ENCODE results near the gene EYS. TPM values are rescaled to one million over a fixed set of nuclear protein-coding genes. Genes with fewer than 3 reads are reported as not detected.
"Not testable (repeated sequence)": the region's sequence is repeated elsewhere in the genome, so short reads cannot be mapped to it uniquely, and the experiment has no call there.

The EYS gene
- total RNA-seq, 1 donor from 2014 or later: not detected

DNA sequence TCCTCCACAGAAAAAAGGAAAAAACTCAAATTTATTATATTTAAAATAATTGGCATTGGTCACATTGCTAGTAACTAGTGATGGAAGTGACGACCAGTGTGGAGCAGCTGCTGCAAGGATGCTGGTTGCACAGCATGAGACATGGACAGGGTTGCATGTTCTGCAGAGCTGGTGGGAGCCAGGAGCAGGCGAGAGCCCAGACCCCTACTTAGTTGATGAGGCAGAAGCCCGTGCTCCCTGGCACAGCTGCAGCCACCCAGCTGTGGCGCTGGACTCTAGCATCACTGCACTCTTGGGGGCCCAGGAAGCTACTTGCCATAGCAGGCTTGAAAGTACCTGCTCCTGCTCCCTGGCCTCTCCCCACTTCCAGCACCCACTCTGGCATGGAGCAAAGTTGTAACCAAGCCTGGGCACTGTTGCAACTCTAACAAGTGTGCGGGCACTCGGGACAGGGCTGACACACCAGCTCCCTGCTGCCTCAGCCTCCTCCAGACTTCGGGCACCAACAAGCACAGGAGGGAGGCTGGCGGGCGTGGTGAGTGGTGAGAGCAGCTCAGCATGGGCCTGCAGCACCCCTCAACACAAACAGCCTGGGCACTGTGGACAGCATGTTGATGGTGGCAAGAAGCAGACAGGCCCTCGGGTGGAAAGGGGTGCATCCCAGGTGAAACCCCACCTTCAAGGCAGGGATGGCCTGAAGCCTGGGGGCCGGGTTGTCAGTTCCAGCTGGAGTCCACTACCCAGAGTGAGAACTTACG is 69.6 kb downstream of the EYS start:
- intact Hi-C loops (cut with micrococcal nuclease): no loop called here

DNA sequence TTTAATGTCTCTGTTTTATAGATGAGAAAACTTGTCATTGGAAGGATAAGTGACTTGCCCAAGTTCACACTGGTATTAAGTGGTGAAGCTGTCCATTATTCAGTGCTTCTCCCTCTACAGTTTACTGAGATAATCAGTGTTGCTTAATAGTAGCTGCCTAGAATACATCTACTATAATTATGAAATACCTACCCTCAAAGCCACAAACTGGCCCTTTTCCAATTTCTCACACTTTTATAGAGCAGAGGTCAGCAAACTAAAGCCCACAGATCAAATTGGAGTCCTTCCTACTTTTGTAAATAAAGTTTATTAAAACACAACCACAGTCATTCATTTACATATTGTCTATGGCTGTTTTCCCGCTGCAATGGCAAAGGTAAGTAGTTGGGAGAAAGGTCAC is 73.5 kb downstream of the EYS start:
- intact Hi-C loops (cut with micrococcal nuclease): no loop called here

DNA sequence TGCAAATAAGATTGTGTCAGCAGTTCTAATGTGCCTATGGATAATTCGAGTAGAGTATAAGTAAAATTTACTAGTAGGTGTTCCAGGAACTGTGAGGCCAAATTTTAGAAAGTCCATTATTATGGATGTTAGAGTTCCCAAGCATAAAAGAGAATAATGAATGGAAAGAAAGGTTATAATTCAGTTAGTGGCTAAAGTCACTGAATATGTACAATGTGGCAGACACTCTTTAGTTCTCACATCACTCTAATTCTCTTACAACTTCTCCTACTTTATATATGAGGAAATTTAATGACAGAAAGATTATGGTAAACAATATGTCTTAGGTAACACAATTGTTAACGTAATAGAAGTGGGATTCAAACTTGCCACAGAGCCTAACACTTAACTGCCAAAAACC is 75.3 kb downstream of the EYS start:
- intact Hi-C loops (cut with micrococcal nuclease): no loop called here

DNA sequence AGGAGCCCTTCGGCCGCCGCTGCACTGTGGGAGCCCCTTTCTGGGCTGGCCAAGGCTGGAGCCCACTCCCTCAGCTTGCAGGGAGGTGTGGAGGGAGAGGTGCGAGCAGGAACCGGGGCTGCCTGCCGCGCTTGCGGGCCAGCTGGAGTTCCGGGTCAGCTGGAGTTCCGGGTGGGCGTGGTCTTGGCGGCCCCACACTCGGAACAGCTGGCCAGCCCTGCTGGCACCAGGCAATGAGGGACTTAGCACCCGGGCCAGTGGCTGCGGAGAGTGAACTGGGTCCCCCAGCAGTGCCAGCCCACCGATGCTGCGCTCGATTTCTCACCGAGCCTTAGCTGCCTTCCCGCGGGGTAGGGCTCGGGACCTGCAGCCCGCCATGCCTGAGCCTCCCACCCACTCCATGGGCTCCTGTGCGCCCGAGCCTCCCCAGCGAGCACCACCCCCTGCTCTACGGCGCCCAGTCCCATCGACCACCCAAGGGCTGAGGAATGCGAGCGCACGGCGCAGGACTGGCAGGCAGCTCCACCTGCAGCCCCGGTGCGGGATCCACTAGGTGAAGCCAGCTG is 79.5 kb downstream of the EYS start:
- intact Hi-C loops (cut with micrococcal nuclease): not testable (repeated sequence)

DNA sequence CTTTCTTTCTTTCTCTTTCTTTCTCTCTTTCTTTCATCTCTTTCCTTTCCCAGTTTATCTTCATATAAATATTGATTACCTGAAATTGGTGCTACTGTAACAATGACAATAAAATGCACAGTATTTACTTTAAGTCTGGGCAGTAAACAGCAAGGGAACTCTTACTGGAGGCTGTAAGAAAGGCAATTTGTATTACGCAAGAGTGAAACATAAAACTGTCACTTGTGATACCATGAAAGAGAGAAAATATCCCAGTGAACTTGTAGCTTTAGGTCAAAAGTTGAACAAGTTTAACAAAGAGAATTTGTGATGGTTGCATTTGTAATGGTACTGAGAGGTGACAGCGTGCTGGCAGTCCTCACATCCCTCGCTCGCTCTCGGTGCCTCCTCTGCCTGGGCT is 80.0 kb downstream of the EYS start:
- intact Hi-C loops (cut with micrococcal nuclease): no loop called here

DNA sequence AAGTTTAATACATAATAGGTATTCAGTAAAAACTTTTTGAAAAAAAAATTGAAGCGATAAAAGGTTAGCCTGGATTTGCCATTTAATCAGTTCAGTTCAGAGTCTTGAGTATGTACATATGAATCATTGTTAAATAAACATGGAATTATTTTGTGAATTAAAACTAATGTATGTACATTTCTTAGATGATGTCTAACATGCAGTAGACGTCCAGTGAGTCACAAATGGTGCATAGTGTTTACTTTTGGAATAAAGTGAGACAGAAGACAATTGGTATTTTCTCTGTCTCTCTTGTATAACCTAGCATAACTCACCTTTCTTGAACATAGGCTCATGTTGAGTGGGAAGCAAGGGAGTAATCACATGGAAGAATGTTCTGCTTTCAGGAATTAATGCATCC is 83.5 kb downstream of the EYS start:
- intact Hi-C loops (cut with micrococcal nuclease): no loop called here

DNA sequence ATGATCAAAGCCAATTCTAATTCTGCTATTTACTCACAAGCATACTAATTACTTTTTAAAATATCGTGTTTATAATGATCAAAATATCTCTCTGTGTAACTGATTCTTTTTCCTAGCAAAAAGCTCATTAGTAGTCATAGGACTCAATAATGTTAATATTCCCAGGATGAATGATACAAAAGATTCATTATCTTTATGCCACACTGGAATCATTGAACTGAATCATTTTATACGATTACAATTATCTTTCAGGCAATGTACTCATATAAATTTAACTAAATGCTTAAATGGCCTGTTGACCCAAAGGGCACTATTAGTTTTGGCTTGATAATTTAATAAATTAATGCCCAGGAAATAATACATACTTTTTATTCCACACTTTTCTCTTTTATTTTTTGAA is 96.3 kb downstream of the EYS start:
- intact Hi-C loops (cut with micrococcal nuclease): loop anchor here (5.0 kb wide), 1 partner anchor 183 kb away; no protein-coding TSS in a partner anchor

DNA sequence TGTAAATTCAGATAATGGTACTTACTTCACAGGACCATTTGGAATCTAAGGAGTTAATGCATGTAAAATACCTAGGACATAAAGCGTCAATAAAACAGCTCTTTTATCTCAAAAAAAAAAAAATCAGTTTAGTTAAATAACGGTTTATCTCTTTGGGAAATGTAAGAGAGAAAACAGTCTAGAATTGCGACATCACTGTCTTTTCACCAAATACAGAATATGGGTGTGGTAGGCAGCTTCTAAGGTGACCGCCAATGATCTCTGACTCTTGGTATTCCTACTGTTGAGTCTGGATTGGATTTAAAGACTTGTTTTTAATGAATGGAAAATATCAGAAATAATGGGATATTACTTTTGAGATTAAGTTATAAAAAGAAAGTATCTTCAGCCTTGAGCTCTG is 111.5 kb downstream of the EYS start:
- intact Hi-C loops (cut with micrococcal nuclease): no loop called here

DNA sequence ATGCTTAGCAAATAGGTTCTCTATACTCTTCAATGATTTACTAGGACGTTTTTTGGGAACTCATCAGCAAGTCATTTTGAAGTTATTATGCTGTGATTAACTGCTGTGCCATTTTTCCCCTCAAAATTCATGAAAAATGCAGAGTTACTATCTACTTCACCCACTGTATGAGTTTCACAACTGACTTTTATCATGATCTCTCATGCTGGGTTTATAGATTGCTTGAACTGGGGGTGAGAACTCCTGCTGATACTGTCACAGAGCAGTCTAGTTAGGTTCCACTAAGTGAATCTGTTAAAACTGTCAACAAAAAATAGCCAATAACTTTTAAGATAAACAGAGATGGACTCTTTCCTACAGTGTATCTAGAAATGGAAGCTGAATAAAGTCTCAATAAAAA is 136.7 kb downstream of the EYS start:
- intact Hi-C loops (cut with micrococcal nuclease): no loop called here

DNA sequence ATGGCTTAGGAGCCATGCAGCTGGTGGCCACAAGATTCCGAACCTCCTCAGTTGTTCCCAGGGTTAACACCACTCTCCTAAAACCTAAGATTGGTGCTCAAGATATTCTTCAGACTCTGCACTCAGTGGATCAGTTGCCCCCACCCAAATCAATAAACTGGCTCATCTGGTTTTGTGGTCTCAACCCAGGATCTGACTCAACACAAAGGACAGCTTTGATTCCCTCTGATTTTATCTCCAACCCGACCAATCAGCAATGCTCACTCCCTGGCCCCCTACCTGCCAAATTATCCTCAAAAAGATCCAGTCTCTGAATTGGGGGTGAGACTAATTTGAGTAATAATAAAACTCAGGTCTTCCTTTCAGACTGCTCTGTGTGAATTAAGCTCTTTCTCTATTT is 137.5 kb downstream of the EYS start:
- intact Hi-C loops (cut with micrococcal nuclease): no loop called here

DNA sequence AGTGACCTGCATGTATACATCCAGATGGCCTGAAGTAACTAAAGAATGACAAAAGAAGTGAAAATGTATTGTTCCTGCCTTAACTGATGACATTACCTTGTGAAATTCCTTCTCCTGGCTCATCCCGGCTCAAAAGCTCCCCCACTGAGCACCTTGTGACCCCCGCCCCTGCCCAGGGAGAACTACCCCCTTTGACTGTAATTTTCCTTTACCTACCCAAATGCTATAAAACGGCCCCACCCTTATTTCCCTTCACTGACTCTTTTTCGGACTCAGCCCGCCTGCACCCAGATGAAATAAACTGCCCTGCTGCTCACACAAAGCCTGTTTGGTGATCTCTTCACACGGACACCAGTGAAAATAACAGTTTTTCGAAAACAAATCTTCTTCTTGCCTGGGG is 138.0 kb downstream of the EYS start:
- intact Hi-C loops (cut with micrococcal nuclease): not testable (repeated sequence)

DNA sequence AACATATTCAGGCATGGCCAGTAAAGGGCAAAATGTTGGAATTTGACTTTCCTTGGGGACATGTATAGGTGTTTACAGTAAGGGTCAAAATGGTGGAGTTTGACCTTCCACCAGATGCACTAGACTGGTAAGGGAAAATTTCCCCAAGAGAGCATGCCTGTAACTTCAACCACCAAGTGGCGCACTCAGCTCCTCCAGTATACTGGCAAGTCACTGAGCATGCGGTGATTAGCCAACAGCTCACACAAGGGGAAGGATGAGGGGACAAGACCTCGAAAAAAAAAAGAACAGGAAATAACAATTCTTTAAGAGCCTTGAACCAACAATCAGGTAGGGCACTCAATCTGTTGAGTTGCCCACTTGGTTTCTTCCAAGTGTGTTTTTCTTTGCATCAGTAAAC is 140.9 kb downstream of the EYS start:
- intact Hi-C loops (cut with micrococcal nuclease): no loop called here

DNA sequence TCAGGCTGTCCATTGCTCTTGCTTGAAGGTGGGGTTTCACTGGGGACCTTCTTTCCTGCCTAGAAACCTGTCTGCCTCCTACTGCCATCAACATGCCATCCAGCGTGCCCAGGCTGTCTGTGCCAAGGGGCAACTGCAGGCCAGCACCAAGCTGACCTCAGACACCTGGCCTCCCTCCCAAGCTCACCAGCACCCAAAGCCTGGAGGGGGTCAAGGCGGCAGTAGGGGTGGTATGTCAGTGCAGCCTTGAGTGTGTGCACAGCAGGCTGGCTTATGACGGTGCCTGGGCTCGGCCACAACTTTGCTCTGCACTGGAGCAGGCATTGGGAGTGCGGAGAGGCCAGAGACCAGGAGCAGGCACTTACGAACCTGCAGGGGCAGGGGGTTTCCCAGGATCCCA is 149.0 kb downstream of the EYS start:
- intact Hi-C loops (cut with micrococcal nuclease): no loop called here

DNA sequence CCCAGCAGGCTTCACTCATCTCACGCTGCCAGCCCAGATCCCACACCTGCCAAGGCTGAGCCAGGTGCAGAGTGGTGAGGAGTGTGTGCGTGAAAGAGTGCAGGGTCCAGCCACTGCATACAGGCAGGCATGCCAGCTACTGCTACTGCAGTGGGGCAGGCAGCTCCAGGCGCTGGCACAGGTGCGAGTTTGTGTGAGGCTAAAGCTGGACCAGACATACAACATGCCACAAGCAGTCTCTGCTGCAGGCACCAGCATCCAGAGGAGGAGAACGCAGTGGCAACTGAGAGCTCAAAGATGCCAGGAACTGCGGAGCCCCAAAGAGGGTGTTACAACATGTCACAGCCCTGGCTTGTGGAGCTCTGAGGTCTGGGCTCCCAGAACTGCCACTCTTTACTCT is 149.8 kb downstream of the EYS start:
- intact Hi-C loops (cut with micrococcal nuclease): no loop called here

DNA sequence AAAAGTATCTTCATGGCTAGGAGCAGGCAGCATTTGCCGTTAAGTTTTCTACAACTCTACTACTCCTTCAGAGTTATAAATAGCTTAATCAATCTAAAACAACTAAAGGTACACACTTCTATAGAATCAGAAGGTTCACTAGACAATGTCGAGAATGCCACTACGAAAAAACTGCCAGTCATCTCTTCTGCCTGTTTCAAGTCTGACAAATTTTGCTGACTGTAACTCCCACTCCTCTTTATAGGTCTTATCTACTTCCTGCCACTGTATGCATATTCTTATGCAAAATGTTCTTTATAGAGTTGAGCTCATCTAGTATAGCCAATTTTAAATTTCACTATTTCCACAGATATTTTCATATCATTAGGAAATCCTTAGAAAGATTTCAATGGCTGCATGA is 160.1 kb downstream of the EYS start:
- intact Hi-C loops (cut with micrococcal nuclease): no loop called here

DNA sequence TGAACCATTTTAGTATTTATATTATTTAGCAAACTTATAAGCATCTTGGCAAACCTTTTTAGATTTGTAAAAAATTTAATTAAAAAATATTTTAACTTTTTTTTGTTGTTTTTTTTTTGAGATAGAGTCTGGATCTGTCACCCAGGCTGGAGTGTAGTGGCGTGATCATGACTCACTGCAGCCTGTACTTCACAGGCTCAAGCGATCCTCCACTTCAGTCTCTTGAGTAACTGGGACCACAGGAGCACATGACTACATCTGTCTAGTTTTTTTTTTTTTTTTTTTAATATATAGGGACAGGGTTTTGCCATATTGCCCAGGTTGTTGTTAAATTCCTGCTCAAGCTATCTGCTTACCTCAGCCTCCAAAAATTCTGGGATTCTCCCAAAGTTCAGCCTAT is 161.1 kb downstream of the EYS start:
- intact Hi-C loops (cut with micrococcal nuclease): no loop called here

DNA sequence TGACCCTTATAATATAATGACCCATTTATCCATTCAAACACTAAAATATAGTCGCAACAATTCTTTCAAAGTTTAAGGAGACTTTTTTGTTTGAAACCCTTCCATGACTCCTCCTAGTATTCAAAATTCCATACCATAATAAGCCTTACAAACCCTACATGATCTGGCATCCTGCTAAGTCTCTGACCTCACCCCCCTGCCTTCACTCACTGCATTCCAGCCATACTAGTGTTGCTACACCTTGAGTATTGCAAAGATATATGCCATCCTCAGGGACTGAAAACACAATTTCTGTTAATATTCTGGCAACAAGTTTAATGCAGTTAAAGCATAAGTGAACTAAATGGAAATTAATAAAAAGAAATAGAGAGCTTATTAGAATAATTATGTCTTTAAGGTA is 168.4 kb downstream of the EYS start:
- intact Hi-C loops (cut with micrococcal nuclease): no loop called here

DNA sequence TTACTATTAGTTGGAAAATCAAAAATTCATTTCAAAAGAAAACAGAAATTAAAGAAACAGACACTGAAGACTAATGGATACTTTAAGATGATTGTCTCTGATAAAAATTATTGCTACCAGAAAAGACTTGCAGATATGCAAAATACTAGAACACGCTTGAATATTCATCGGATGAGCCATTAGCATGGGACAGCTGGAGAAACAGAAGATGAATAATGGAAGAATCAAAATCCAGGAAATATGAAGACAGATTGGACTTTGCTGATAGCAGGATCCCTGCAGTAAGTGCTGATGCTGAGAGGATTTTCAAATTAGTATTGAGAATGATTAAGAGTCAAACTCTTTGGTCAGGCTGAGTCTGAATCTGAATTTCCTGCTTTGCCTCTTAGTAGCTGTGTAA is 169.4 kb downstream of the EYS start:
- intact Hi-C loops (cut with micrococcal nuclease): no loop called here

DNA sequence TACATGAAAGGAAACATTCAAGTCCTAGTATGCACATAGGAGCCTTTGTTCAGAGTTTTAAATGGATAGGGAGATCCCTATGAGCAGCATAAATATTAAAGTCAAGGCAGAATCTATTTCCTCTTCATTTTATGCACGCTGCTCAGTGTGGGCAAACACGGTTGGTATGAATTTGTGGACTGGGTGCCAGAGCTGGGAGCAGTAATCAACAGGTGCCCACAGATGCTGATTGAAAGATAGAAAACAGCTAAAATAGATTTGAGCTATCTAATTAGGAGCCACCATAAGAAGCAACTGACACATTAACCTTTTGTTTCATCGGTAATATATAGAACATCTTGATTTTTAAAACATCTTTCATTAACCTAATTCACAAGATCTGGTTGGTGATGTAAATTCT is 175.5 kb downstream of the EYS start:
- intact Hi-C loops (cut with micrococcal nuclease): no loop called here

DNA sequence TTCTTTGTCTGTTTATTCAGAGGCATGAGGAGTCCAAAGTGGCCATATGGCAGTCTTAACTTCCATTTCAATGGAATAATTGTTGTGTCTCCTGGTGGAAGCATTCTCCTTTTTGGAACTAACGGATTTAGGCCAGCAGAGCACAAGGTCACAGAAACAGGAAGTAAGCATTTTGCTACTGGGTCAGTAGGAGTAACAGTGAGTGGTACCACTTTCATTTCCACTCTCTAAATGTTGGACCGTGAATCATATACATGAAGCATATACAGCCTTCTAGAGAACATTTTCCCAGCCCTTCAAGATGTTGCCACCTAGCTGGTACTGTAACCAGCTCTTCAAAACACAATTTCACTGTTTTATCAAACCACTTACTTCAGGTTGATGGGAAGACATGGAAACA is 182.8 kb downstream of the EYS start:
- intact Hi-C loops (cut with micrococcal nuclease): no loop called here

DNA sequence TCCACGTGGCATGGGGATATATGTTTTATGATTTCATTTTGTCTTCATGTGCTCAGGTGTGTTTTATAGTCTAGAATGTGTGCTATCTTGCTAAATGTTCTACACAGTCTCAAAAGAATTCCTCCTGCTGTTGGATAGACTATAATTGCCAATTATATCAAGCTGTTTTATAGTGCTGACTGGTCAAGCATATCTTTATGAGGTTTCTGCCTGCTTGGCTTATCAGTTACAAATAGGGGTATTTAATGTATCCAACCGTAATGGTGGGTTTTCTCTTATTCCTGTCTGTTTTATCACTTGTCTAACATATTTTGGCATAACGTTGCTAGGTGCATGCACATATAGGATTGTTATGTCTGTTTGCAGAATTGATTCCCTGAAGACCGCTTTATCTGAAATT is 201.3 kb downstream of the EYS start:
- intact Hi-C loops (cut with micrococcal nuclease): no loop called here

DNA sequence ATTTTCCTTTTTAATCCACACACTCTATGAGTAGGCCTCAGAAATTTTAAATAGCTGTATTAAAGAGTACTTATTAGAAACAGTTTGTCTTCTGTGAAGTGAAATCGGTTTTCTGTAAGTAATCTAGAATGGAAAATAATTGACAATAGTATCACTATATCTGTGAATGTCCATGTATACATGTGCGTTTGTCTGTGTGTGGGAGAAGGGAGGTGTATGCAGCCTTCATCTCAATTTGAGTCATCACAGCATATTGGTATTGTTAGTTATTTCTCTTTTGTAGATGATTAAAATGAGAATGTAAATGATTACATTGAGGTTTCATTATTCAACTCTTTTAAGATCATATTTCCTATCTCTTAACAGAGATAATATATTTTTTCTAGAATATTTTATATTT is 206.0 kb downstream of the EYS start:
- intact Hi-C loops (cut with micrococcal nuclease): no loop called here

DNA sequence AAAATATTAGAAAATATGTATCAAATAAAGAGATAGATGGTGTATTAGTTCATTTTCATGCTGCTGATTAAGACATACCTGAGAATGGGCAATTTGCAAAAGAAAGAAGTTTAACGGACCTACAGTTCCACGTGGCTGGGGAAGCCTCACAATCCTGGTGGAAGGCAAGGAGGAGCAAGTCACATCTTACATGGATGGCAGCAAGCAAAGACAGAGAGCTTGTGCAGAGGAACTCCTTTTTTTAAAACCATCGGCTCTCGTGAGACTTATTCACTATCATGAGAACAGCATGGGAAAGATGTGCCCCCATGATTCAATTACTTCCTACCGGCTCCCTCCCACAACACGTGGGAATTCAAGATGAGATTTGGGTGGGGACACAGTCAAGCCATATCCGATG is 223.4 kb downstream of the EYS start:
- intact Hi-C loops (cut with micrococcal nuclease): not testable (repeated sequence)

DNA sequence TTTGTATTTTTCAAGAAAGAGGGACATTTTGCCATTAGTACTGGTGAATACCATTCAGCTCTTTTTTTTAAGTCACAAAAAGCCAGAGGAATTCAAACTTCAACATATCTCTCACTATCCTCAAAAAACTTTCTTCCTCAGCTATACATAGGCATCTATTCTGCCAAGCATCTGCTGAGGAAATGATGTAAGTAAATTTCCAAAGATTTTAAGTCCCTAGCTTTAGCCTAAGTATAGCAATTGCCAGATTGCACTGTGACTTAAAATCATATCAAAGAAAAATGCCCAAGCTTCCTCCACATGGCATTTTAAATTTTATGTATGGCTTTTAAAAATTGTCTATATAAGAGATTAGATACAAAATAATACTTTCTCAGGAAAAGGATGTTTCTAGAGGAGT is 237.4 kb downstream of the EYS start:
- intact Hi-C loops (cut with micrococcal nuclease): no loop called here
